Effector memory CD4-positive, alpha-beta T cell (primary cell): ENCODE measurements around the gene ARHGEF37.

Experiments used
- DNase-seq, 3 donors: peaks; one replicate each; pipeline ENCODE4 v3.0.0-alpha.2; 2020
- H3K27ac ChIP-seq: 2 replicates; pipeline ENCODE4 v1.7.0; 2013; ENCODE audit warnings: mild to moderate bottlenecking, low read length, moderate library complexity; ENCODE audit not compliant: insufficient read depth, poor library complexity, severe bottlenecking
- H3K27me3 ChIP-seq: replicated peaks from 2 replicates; pipeline ENCODE4 v1.7.0; 2013; ENCODE audit warnings: mild to moderate bottlenecking, low read length; ENCODE audit not compliant: insufficient read depth, control insufficient read depth, poor library complexity, severe bottlenecking
- H3K36me3 ChIP-seq: 2 replicates; pipeline ENCODE4 v1.7.0; 2013; ENCODE audit warnings: mild to moderate bottlenecking, low read length, moderate library complexity; ENCODE audit not compliant: control insufficient read depth, insufficient read depth
- H3K4me1 ChIP-seq: 2 replicates; pipeline ENCODE4 v1.7.0; 2013; ENCODE audit warnings: low read length, mild to moderate bottlenecking; ENCODE audit not compliant: control insufficient read depth, insufficient read depth, poor library complexity, severe bottlenecking
- H3K4me3 ChIP-seq: 2 replicates; pipeline ENCODE4 v1.7.0; 2013; ENCODE audit warnings: low read length, low read depth, mild to moderate bottlenecking; ENCODE audit not compliant: insufficient read depth, poor library complexity, severe bottlenecking
- H3K9me3 ChIP-seq: 2 replicates; pipeline ENCODE4 v1.7.0; 2013; ENCODE audit warnings: mild to moderate bottlenecking, low read length, moderate library complexity; ENCODE audit not compliant: control insufficient read depth

ARHGEF37 gene

GRCh38 chr5:149656576-149657182, 75.4 kb downstream of the ARHGEF37 start:
- H3K9me3 ChIP-seq, result no peaks in the 10 kb centered on the region
- no peak overlapping the region for H3K27ac ChIP-seq
- H3K36me3 ChIP-seq, result no peaks in the 10 kb centered on the region
- no peak for DNase-seq
- no peaks in the 10 kb centered on the region for H3K4me1 ChIP-seq
- no peak overlapping the region for H3K4me3 ChIP-seq
- H3K27me3 ChIP-seq, result no peaks in the 10 kb centered on the region

- H3K4me3 ChIP-seq, result no peak overlapping the region
- no peaks in the 10 kb centered on the region for H3K9me3 ChIP-seq
- H3K27ac ChIP-seq, result no peak overlapping the region
- no peaks in the 10 kb centered on the region for H3K27me3 ChIP-seq
- H3K4me1 ChIP-seq, result no peaks in the 10 kb centered on the region
- H3K36me3 ChIP-seq, result no peaks in the 10 kb centered on the region
- DNase-seq, result no peak
Measured at GRCh38 chr5:149657324-149657723, 76.0 kb downstream of the ARHGEF37 start.

- Histone ChIP-seq H3K36me3 (no peaks in the 10 kb centered on the region), H3K9me3 (no peaks in the 10 kb centered on the region), H3K27me3 (no peaks in the 10 kb centered on the region), H3K4me3 (no peak overlapping the region), H3K4me1 (no peaks in the 10 kb centered on the region), H3K27ac (no peak overlapping the region)
- no peak for DNase-seq
Measured at GRCh38 chr5:149658299-149658698, 77.0 kb downstream of the ARHGEF37 start.

- Histone ChIP-seq H3K4me3 (no peak overlapping the region), H3K36me3 (no peaks in the 10 kb centered on the region), H3K27ac (no peak overlapping the region), H3K9me3 (no peaks in the 10 kb centered on the region), H3K27me3 (no peaks in the 10 kb centered on the region), H3K4me1 (no peaks in the 10 kb centered on the region)
- DNase-seq, result no peak
Measured at GRCh38 chr5:149664083-149664482, 82.8 kb downstream of the ARHGEF37 start.

- H3K4me3 ChIP-seq, result no peak overlapping the region
- no peak overlapping the region for H3K27ac ChIP-seq
- no peaks in the 10 kb centered on the region for H3K4me1 ChIP-seq
- no peaks in the 10 kb centered on the region for H3K36me3 ChIP-seq
- no peak for DNase-seq
- no peaks in the 10 kb centered on the region for H3K9me3 ChIP-seq
- H3K27me3 ChIP-seq, result no peaks in the 10 kb centered on the region
Measured at GRCh38 chr5:149664666-149665415, 83.5 kb downstream of the ARHGEF37 start.

GRCh38 chr5:149665416-149666175, 84.3 kb downstream of the ARHGEF37 start:
- Histone ChIP-seq H3K9me3 (no peaks in the 10 kb centered on the region), H3K27ac (no peak overlapping the region), H3K27me3 (no peaks in the 10 kb centered on the region), H3K36me3 (no peaks in the 10 kb centered on the region), H3K4me1 (no peaks in the 10 kb centered on the region), H3K4me3 (no peak overlapping the region)
- DNase-seq, result no peak

- H3K4me1 ChIP-seq, result no peaks in the 10 kb centered on the region
- H3K4me3 ChIP-seq, result no peak overlapping the region
- no peak overlapping the region for H3K27ac ChIP-seq
- no peak for DNase-seq
- no peaks in the 10 kb centered on the region for H3K9me3 ChIP-seq
- no peaks in the 10 kb centered on the region for H3K36me3 ChIP-seq
- no peaks in the 10 kb centered on the region for H3K27me3 ChIP-seq
Measured at GRCh38 chr5:149666212-149666852, 85.0 kb downstream of the ARHGEF37 start.

GRCh38 chr5:149667084-149667828, 86.0 kb downstream of the ARHGEF37 start:
- no peak overlapping the region for H3K4me3 ChIP-seq
- H3K36me3 ChIP-seq, result no peaks in the 10 kb centered on the region
- H3K27me3 ChIP-seq, result no peaks in the 10 kb centered on the region
- no peaks in the 10 kb centered on the region for H3K9me3 ChIP-seq
- no peak for DNase-seq
- H3K27ac ChIP-seq, result no peak overlapping the region
- H3K4me1 ChIP-seq, result no peaks in the 10 kb centered on the region

- no peaks in the 10 kb centered on the region for H3K27me3 ChIP-seq
- no peak for DNase-seq
Measured at GRCh38 chr5:149667829-149668330, 86.6 kb downstream of the ARHGEF37 start.

More at GRCh38 chr5:149667829-149668330, 86.6 kb downstream of the ARHGEF37 start:
- Histone ChIP-seq H3K27ac (no peak overlapping the region), H3K4me3 (no peak overlapping the region), H3K36me3 (no peaks in the 10 kb centered on the region), H3K4me1 (no peaks in the 10 kb centered on the region), H3K9me3 (no peaks in the 10 kb centered on the region)
